GM19238 (cell line): ENCODE data around the gene PRKCZ.

ENCODE experiments used
- DNase-seq: peaks from one replicate; pipeline ENCODE4 v3.0.0; 2011; ENCODE audit warnings: low spot score; ENCODE audit not compliant: insufficient read length

PRKCZ gene

DNA sequence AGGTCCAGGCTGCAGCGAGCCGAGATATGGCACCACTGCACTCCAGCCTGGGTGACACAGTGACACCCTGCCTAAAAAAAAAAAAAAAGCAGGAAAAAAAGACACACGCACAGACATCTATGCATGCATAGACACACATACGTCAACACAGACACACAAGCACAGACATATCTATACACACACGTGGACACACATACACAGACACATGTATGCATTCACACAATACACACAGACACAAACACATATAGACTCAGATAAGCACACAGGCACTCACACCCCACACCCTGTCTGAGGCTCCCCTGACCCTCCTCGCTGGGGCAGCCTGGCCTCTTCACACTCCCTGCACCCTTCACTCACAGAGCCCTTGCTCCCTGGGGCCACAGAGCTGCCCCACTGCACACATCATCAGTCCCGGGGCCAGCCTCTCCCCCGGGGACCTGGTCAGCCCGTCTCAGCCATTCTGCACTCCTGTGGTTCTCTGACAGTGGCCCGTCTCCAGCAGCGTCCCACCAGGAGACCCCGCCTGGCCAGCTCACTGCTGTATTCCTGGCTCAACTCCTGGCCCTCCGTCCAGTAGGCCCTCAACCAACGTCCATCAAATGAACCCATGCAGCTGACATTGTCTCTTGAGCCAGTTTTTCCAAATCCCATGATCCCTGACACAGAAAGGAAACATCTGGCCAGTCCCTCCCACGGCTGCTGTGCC lies 4.6 kb upstream of the PRKCZ start:
- no peak for DNase-seq

DNA sequence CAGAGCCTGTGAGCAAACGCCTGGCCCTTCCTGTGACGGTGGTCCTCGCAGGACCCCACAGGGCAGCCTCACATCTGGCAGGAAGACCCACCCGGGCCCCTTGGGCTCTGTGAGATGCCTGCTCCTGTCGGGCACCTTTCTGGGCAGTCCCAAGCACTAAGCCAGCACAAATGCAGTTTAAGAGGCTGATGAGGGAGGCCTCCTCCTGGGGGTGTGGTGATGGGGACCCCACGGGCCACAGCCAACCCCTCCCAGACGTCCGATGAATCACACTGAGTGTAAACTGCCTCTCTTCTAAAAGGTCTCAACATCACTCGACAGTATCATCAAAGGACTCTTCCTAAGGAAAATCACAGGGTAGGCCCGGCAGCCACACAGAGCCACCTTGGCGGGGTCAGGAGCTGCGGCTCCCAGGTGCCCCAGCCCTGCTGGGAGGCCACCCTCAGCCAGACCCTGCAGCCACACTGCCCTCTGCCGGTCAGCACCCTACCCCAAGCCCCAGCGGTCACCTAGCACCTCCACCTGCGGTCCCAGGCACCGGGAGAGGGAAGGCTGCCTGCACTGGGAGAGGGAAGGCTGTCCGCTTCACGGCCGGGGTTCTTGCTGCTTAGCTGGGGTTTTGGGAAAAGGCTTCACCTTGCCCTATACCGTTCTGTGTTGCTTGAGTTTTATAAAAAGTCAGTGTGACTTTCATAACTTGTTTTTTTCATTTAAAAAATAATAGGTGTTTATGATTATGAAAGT lies 3.9 kb upstream of the PRKCZ start:
- no peak for DNase-seq

DNA sequence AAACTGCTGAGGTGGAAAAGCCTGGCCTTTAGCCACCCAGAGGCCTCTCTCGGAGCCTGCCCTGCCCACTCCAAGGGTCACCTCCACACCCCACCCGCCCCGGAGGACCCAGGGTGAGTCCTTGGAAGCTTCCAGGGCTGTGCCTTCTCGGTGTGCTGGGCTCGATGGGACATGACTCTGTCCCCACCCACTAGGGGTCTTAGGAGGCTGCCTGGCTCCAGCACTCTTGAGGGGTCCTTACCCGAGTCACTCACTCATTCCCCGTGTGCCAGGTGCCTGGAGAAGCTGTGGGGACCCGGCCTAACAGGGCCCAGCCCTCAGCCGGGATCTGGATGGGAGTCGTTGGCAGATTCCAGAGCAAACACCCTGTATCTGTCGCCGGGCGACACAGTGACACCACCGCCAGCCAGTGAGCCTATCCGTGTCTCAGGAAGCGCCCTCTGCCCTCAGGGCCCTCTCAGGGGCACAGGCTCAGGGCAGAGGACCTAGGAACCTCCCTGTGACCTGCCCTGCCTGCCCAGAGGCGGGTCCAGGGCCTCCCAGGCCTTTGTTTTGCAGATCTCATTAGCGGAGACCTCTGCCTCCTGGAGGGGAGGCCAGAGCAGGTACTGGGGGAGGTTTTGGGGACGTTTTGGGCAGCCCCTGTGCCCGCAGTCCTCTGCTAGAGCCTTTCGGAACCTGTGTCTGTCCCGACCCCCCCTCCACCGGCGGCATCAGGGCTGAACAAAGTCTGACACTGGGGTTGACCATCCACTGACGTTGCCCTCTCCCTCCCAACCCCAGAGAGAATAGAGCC lies 3.1 kb upstream of the PRKCZ start:
- DNase-seq = no peak

DNA sequence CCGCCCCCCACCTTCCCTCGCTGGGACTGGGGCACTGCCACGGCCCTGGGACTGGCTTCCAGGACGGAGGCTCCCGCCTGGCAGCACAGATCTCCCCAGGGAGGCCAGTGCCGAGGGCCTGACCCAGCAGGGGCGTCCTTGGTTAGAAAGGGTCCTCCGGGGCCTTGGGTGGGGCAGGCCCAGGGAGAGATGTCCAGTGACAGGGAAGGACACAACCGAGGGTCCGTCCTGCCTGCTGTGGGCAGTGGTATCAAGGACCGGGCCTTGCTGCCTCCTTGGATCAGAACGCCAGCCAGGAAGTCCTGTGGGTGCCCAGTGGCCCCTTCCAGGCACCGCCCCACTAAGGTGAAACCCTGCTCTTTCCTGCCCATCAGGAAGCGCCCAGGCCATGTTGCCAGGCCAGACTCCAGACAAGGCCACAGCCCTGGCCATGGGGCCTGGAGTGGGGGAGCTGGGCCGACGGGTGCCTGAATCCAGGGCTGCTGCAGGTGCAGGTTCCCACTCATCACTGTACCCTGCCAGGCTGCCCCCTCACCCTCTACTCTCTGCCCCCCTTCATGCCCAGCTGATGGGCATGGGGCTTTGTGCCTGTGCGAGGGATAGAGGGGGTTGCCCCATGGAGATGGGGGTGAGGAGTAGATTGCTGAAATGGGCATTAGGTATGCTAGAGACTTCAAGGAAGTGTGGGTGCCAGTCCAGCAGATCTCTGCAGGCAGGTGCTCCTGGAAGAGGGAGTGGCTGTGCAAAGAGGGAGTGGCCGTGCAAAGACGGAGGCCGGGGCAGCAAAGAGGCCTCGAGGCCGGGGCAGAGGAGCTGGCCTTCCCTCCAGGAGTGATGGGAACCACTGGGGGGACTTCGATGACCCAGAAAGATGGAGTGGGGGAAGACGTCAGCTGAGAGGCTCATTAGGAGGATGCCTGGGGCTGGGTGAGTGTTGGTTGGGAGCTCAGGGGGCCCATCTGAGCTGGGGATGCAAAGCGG lies 2.2 kb upstream of the PRKCZ start:
- no peak for DNase-seq

DNA sequence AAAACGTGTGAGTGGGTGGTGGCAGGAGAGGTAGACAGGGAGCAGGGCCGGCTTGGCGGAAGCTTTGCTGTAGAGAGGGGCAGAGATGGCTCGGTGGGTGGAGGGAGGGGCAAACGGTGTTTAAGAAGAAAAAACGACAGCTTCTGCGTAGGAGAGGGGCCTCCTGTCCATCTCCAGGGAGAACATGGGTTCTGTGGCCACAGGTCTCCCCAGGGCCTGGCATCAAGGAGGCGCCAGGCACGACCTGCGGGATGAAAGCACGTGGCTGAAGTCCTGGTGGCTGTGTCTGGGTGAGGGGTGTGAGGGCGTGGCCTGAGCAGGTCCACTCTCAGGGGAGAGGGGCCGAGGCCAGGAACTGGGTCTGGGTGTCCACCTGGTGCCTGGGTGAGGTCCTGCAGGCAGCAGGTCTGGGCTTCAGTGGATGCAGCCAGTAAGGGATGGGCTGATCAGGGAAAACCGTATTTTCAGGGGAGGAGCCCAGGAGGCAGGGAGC lies 940 bp upstream of the PRKCZ start:
- no peak for DNase-seq

DNA sequence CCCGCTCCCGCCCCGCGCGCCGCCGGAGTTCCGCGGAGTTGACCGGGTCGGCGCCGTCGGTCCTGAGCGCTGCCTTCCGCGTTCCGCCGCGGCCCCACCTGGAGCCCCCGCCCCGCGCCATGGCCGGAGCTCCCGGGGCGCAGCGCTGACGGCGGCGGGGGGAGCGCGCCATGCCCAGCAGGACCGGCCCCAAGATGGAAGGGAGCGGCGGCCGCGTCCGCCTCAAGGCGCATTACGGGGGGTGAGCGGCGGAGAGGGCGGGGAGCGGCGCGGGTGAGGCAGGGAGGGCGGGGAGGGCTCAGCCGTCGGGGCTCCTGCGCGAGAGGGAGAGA lies 216 bp downstream of the PRKCZ start:
- DNase-seq = no peak

DNA sequence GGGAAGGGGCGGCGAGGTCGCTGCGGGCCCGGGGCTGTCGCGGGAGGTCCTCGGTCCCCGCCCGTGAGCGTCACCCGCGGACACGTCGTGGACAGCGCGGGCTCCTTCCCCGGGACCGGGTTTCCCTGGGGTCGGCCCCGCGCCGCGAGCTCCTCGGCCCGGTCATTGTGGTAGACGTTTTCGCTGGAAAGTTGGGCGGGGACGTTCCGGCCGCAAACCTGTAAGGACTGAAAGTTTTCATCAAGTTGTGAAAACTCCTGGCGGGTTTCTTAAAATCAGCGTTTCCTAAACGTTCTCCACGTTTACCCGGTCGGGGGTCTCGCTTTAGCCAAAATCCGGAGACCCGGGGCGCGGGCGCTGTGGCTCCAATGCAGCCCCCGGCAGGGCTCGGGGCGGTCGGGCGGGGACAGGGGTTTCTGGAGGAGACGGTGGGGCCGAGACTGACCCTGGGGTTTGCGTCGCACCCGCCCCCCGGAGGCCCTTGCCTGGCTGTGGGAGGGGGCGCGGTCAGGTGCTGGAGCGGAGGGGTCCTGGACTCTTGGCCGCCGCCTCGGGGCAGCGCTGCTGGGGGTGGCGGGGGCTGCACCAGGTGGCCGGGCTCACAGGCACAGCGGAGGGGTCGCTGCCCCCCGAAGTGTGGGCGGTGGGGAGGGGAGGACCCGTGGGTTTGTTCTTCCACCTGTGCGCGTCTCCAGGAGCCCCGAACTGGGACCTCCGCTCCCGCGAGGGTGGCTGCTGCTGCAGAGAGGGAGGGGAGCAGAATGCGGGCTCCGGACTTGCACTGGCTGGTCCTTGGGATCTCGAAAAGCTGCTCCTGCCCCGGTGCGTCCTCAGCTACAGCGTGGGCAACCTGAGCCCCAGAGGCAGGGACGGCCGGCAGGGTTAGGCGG lies 827 bp downstream of the PRKCZ start:
- no peak for DNase-seq

DNA sequence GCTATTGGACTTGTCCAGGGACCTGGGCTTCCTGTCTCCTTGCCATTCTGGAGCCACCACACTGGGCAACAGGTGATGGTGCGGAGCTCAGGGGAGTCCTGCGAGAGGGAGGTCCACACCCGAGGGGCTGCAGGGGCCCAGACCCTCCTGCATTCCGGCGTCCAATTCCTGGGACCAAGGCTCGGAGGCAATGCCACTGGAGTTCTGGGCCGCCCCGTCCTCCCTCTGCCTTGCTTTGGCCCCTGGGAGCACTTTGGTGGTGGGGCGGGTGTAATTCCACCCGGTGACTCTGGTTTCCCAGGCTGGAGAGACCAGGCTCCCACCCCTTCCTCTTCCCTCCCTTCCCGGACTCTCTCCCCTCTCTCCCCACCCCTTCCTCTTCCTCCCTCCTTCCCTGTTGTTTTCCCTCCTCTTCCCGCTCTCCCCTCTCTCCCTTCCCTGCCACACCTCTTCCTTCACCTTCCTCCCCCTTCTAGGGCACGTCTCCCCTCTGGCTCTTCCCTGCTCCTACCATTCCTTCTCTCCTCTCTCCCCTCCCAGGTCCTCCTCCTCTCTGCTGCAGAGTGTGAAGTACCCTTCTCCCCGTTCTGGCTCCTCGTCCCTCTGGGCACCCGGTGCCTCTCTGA lies 2.0 kb downstream of the PRKCZ start:
- DNase-seq = no peak

DNA sequence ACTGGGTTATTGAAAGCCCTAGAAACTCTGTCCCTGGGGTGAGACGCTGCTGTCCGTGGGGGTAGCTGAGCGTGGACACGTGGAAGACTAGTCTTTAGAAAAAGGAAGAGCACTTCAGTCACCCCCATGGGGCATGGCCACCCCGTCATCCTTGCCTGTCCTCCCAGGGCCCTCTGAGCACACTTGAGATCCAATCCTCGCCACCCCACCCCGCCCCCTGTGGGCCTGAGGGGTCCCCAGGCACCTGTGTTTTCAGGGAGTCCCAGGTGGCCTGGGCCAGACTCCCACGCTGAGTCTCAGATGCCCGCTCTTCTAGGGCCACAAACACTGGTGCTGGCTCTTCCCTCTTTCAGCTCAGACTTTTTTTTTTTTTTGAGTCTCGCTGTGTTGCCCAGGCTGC lies 2.5 kb downstream of the PRKCZ start:
- no peak for DNase-seq

DNA sequence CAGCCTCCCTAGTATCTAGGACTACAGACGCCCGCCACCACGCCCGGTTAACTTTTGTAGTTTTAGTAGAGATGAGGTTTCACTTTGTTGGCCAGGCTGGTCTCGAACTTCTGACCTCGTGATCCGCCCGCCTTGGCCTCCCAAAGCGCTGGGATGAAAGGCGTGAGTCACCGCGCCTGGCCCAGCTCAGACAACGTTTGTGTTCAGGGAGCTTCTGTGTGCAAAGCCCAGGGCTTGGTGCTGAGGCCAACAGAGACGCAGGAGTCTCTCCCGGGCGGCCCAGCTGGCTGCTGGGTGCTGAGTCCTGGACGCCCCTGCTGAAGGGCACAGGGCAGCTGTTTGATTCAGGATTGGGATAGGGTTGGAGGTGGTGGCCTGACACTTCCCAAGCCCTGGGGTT lies 3.0 kb downstream of the PRKCZ start:
- no peak for DNase-seq

DNA sequence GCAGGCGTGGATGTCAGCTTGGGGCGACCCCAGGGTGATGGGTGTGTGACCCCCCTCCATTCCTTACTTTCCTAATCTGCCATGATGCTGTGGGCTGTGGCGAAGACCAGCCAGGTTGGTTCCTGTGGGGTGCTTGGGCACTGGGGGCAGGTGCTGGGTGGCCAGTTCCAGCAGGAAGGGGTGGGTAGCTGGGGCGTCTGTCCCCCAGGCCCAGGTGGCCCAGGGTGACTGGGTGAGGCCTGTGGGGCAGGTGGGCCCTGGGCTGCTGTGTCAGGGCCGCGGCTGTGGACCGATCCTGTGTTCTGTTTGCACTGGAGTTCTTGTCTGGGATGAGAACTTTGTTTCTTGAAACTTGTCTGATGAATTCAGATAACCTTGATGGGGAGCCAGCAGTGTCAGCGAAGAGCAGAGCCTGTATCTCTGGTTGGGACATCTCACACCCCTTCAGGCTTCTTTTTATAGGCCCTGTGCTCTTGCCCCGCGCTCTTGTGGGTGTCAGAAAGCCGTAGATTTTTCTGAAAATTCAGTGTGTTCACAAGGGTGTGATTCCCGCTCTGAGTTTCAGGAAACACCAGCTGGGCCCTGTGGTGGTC lies 3.7 kb downstream of the PRKCZ start:
- no peak for DNase-seq

DNA sequence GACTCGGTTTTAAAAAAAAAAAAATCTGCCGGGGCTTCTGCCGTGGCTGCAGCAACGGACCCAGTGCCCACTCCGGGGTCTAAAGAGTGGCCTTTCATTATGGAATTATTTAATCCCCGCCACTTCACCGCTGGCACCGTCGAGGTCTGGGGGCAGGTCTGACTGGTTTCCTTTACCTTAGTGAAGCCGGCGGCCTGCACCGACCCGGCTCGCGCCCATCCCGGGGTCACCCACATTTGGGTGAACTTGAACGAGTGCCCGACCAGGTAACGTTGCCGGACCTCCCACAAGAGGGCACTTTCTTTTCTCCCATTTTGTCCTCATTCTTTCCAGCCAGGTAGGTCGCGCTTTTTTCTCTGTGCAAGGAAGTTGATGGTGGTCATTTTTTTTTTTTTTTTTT lies 4.3 kb downstream of the PRKCZ start:
- no peak for DNase-seq

DNA sequence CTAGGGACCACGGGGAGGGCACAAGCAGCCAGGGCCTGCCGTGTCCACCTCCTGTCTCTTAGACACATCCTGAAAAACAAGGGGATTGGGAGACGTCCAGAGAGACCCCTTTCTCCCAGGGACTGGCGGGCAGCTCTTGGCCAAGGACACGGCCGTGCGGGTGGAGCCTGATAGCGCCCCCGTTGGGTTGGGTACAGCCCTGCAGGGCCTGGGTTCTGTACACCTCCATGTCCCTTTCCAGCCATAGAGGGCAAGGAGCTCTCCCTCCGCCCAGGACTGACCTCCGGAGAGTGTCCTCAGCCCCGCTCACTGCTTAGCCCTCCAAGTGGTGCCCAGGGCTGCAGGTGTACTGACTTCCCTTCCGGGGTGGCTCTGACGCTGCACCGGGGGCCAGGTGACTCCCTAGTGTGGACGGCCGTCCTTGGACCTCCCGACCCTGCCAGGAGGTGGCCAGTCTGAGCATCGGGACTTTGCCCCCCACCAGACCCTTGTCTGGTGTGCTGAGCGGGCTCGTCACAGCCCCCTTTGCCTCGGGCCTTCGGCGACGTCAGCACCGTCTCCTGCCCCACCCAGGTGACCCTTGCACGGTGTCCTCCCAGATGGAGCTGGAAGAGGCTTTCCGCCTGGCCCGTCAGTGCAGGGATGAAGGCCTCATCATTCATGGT lies 5.8 kb downstream of the PRKCZ start:
- no peak for DNase-seq

DNA sequence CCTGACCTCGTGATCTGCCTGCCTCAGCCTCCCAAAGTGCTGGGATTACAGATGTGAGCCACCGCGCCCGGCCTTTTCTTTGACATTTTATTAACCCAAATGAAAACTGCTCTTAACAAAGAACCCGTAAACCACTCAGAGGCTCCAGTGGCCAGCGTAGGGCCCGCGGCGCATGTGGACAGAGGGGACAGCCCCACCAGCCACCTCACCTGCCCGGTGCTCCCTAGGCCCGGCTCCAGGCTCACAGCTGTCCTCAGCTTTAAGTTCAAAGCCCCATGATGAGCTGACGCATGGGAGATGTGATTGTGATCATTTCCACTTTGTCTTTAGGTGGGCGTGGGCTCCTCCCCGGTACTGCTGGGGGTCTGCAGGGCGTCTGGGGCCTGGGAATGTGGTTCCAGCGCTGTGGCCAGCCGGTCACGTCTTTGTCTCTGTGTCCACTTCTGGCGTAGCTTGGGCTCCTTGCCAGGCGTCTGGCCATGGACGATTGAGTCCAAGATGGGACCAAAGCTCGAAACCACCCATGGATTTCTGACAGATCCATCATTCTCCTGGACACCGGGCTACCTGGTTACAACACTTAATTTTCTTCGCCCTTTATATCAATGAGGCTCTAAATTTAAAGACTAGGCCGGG lies 6.9 kb downstream of the PRKCZ start:
- no peak for DNase-seq

DNA sequence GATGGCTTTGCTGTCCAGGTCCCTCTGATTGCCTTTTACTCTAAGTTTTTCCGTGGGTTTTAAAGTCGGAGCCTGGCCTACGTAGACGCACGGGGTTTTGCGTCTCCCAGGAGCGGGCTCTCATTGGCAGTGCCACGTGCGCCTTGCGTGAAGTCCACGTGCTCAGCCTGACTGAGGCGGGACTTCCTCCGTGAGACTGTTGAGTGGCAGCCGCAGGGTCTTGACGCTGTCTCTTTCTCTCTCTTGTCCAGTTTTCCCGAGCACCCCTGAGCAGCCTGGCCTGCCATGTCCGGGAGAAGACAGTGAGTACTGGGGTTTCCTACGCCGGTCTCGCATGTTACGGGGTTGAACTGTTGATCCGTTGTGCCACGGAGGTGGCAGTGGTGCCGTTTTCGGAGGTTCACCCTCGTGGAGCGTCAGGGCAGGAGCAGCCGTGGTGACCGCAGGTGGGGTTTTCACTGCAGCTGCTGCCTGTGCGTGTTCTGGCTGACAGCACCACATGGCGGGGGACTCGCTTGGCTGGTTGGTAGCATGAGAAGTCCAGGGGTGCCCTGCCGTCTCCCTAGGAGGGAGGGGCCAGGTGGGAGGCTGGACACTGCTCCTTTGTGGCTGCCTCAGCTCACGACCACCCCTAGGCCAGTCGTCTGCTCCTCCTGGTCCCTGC lies 9.2 kb downstream of the PRKCZ start:
- no peak for DNase-seq

DNA sequence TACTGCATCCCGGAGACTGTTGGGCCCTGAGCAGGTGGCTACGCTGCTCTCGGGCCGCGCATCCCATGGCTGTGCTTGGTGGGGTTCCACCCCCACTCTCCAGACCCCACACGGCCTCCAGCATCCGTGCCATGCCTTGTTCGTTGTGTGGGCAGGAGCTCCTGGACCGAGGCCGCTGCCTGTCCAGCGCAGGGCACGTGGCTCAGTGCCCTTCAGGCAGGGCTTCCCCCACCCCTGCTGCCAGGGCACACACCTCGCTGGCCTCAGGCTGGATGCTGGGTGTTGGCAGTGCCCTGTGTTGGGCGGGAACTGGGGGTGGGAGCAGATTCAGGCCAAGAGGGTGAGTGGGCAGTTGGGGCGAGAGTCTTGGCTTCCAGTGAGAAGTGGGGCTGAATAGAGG lies 9.9 kb downstream of the PRKCZ start:
- no peak for DNase-seq

DNA sequence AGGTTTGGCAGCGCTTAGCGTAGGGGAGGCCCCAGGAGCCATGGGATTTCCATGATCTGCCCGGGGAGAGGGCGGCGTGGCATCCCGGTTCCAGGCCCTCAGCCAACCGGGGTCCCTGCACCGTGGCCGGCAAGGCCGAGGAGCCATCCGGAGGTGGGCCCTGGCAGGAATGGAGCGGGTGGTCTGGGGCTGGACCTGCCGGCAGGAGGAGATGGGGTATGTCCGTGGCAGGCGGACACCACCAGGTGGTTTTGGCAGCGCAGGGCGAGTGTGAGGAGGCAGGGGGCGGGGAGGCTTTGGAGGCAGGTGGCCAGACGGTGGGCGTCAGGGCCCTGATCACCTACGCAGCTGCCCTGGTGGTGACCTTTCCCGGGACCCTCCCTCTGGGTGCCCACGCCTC lies 10.3 kb downstream of the PRKCZ start:
- DNase-seq = no peak
